GM18867 (cell line): ENCODE results near the gene HSPB6.

ENCODE experiments used
- ATAC-seq: cut with Tn5 transposase; IDR thresholded peaks from one replicate; pipeline ENCODE4 v1.9.1; 2021; ENCODE audit warnings: mild to moderate bottlenecking, moderate library complexity; ENCODE audit not compliant: unreplicated experiment

HSPB6 gene

GRCh38 chr19:35717665-35718344 is 39.0 kb downstream of the HSPB6 start, which contains the start of gene KMT2B:
Gene KMT2B, plus strand, starts transcription at chr19:35718003. Its CDS starts 16 bp downstream, at chr19:35718019.
- ATAC-seq, result no peak

GRCh38 chr19:35716801-35717664 is 39.8 kb downstream of the HSPB6 start:
- ATAC-seq, result peak; percentile 64

DNA sequence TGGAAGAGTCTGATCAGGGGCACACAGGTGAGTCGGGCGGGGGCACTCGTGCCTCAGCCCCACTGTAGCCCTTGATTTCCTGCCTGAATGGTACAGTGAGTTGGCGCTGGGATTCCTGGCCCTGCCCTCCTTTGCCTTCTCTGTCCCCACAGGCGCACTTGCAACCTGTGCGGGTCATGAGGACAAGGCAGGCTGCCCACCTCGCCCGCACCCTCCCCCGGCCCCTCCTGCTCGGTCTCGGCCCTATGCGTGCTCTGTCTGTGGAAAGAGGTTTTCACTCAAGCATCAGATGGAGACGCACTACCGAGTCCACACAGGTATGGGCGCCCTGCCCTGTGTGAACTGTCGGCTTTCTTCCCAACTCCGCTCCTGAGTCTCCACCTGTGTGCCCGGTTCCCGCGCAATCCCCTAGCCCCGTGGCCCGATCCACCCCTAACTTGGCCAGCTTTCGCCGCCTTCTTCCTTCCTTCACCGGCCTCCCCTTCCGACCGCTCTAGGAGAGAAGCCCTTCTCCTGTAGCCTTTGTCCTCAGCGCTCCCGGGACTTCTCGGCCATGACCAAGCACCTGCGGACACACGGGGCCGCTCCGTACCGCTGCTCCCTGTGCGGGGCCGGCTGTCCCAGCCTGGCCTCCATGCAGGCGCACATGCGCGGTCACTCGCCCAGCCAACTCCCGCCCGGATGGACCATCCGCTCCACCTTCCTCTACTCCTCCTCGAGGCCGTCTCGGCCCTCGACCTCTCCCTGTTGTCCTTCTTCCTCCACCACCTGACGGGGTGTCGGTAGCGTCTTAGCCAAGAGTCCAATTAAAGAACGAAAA is 40.6 kb downstream of the HSPB6 start:
- ATAC-seq, result peak; percentile 6

GRCh38 chr19:35715355-35715809 is 41.4 kb downstream of the HSPB6 start:
- no peak for ATAC-seq

DNA sequence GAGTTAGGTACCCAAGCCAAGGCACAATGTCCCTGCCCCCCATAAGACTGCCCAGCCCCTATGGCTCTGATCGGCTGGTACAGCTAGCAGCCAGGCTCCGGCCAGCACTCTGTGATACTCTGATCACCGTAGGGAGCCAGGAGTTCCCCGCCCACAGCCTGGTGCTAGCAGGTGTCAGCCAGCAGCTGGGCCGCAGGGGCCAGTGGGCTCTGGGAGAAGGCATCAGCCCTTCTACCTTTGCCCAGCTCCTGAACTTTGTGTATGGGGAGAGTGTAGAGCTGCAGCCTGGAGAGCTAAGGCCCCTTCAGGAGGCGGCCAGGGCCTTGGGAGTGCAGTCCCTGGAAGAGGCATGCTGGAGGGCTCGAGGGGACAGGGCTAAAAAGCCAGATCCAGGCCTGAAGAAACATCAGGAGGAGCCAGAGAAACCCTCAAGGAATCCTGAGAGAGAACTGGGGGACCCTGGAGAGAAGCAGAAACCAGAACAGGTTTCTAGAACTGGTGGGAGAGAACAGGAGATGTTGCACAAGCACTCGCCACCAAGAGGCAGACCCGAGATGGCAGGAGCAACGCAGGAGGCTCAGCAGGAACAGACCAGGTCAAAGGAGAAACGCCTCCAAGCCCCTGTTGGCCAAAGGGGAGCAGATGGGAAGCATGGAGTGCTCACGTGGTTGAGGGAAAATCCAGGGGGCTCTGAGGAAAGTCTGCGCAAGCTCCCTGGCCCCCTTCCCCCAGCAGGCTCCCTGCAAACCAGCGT is 42.1 kb downstream of the HSPB6 start:
- no peak for ATAC-seq

DNA sequence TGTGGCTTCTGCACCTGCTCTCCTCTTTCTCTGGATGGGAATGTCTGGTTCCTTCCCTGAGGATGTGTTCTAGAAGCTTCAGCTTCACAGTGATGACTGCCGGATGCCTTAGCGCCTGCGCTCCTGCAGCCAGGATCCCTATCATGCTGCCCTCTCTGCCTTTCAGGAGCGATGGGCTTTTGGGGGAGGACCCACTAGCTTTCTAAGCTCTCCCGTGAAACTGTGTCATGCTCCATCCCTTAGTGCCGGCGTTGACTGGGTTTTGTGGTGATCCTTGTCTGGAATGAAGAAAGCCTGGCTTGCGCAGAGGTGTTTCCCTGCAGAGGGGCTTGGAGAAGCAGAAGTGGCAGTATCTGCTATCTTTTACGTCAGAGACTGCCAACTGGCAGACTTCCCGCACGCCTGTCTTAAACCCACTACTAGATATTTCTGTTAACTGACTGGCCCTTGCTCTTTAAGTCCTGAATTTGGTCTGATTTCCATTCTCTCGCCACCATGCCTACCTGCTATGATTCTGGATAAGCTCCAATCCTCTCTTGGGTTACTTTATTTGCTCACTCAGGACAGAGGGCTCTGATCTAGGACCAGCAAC is 42.8 kb downstream of the HSPB6 start:
- no peak for ATAC-seq

- no peak for ATAC-seq
These were observed 43.4 kb downstream of the HSPB6 start for GRCh38 chr19:35713506-35713850.

DNA sequence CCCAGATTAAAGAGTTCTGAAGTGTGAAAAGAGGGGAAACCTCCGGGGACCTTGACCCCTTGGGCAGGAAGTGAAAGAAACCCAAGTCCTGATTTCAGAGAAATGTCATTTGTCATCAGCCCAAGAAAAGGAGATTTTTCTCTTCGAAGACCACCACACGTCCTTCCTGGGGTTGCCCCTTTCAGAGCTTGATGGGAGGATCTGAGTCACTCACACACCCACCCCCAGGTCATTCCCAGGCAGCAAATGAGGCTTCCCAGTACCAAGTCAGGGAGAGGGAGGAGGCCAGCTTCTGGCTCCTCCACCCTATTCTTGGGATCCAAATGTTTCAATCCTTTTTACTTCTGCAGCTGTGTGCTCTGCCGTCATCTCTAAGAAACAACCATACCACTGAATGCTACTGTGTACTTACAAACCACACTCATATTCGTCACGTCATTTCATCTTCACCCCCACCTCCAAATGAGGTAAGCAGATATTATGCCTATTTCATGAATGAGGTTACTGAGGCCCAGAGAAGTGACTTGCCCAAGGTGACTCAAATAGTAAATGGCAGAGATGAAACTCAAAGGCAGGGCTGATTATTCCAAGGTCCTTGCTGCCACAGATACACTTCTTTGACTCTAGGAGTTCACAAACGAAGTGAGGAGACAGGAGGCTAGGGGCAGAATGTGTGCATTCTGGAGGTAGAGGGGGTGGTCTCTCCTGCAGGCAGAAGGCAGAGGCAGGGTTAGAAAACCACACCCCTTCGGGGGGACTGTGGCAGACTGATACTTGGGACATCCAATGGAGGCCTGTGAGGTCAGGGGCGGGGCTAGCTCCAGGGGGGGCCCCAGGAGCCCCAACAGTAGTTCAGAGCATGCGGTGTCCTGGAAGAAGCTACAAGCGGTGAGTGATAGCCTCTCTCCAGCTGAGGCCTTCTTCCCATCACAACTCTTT is 44.0 kb downstream of the HSPB6 start:
- ATAC-seq, result peak; percentile 11

GRCh38 chr19:35710784-35711723 is 45.8 kb downstream of the HSPB6 start:
- ATAC-seq, result peak; percentile 42

GRCh38 chr19:35708391-35708790 is 48.4 kb downstream of the HSPB6 start:
- ATAC-seq, result no peak
